IMR-90 (cell line): ENCODE measurements around the gene KCNJ8. TPM values are rescaled to one million over a fixed set of nuclear protein-coding genes. Genes with fewer than 3 reads are reported as not detected.

Source experiments
- ATAC-seq: fragments of 200-7000 bp; cut with Tn5 transposase; 2 replicates; pipeline ENCODE4 v1.9.1; 2020; ENCODE audit warnings: low read depth, mild to moderate bottlenecking, moderate library complexity
- BruUV-seq: library from RNA; stranded (reverse); fragments of 400-500 nt; replicated peaks from 2 replicates; lab custom pipeline; 2021; lab: Mats Ljungman, UMichigan
- CTCF ChIA-PET: fragments of 300-600 bp; formaldehyde crosslinking; extraction: SDS; loops from one replicate; lab custom pipeline; 2021; ENCODE audit warnings: antibody characterized with exemption; lab: Yijun Ruan, JAX
- POLR2A ChIA-PET: fragments of 300-600 bp; sonication (Branson Sonifier 250); formaldehyde crosslinking; loops from one replicate; lab custom pipeline; 2022; ENCODE audit warnings: antibody characterized with exemption; ENCODE audit not compliant: unreplicated experiment; lab: Charles Lee
- DNase-seq: peaks from one replicate; pipeline ENCODE4 v3.0.0; 2013
- H2AFZ ChIP-seq: replicated peaks from 2 replicates; pipeline ENCODE3; 2013; ENCODE audit warnings: low read length, mild to moderate bottlenecking; ENCODE audit not compliant: poor library complexity
- H2AK5ac ChIP-seq: 2 replicates; pipeline ENCODE4 v1.6.1; 2013; ENCODE audit warnings: low read depth, low read length, inconsistent platforms
- H2AK9ac ChIP-seq: replicated peaks from 2 replicates; pipeline ENCODE3; 2013; ENCODE audit warnings: mild to moderate bottlenecking, low read depth, low read length, moderate library complexity; ENCODE audit not compliant: poor library complexity
- H2BK120ac ChIP-seq: 2 replicates; pipeline ENCODE4 v1.6.1; 2013; ENCODE audit warnings: low read depth, low read length, inconsistent platforms
- H2BK15ac ChIP-seq: 3 replicates; pipeline ENCODE4 v1.6.1; 2013; ENCODE audit warnings: low read depth, low read length, inconsistent platforms
- H2BK20ac ChIP-seq: 2 replicates; pipeline ENCODE4 v1.6.1; 2013; ENCODE audit warnings: low read depth, mild to moderate bottlenecking, inconsistent platforms, low read length, moderate library complexity
- H2BK5ac ChIP-seq: 2 replicates; pipeline ENCODE4 v1.6.1; 2013; ENCODE audit warnings: mild to moderate bottlenecking, low read depth, low read length, inconsistent platforms; ENCODE audit not compliant: poor library complexity, severe bottlenecking
- H3K14ac ChIP-seq: replicated peaks from 2 replicates; pipeline ENCODE4 v1.6.1; 2013; ENCODE audit warnings: low read depth, low read length, inconsistent platforms
- H3K18ac ChIP-seq: 2 replicates; pipeline ENCODE4 v1.6.1; 2013; ENCODE audit warnings: low read depth, low read length, control low read depth
- H3K23ac ChIP-seq: 2 replicates; pipeline ENCODE4 v1.6.1; 2013; ENCODE audit warnings: low read depth, low read length, inconsistent platforms
- H3K27ac ChIP-seq: 2 replicates; pipeline ENCODE4 v1.5.1; 2013; ENCODE audit warnings: mild to moderate bottlenecking, control low read depth, low read length; ENCODE audit not compliant: insufficient read depth
- H3K27me3 ChIP-seq: 2 replicates; pipeline ENCODE4 v1.6.1; 2013; ENCODE audit warnings: low read length; ENCODE audit not compliant: control insufficient read depth, insufficient read depth
- H3K36me3 ChIP-seq: 2 replicates; pipeline ENCODE4 v1.6.1; 2013; ENCODE audit warnings: low read length, mixed read lengths; ENCODE audit not compliant: control insufficient read depth, insufficient read depth
- H3K4ac ChIP-seq: 2 replicates; pipeline ENCODE4 v1.6.1; 2013; ENCODE audit warnings: low read depth, low read length, inconsistent platforms
- H3K4me1 ChIP-seq: 2 replicates; pipeline ENCODE4 v1.6.1; 2013; ENCODE audit warnings: low read length, mixed read lengths; ENCODE audit not compliant: control insufficient read depth, insufficient read depth
- H3K4me2 ChIP-seq: 2 replicates; pipeline ENCODE4 v1.6.1; 2013; ENCODE audit warnings: low read depth, mild to moderate bottlenecking, control low read depth, low read length, moderate library complexity
- H3K4me3 ChIP-seq: 2 replicates; pipeline ENCODE4 v1.5.1; 2013; ENCODE audit warnings: low read depth, mild to moderate bottlenecking, control low read depth, low read length, moderate library complexity; ENCODE audit not compliant: insufficient read depth
- H3K56ac ChIP-seq: 2 replicates; pipeline ENCODE4 v1.6.1; 2013; ENCODE audit warnings: low read length, inconsistent platforms; ENCODE audit not compliant: insufficient read depth; ENCODE audit errors: extremely low read depth
- H3K79me1 ChIP-seq, 2 experiments: 2 replicates each; pipeline ENCODE4 v1.6.1; 2013; ENCODE audit warnings: low read length in 2 of 2, inconsistent platforms in 1 of 2, low read depth in 1 of 2
- H3K9ac ChIP-seq: 2 replicates; pipeline ENCODE4 v1.6.1; 2013; ENCODE audit warnings: low read depth, low read length, control low read depth
- H3K9me1 ChIP-seq: 2 replicates; pipeline ENCODE4 v1.6.1; 2013; ENCODE audit warnings: low read length, inconsistent platforms; ENCODE audit not compliant: insufficient read depth
- H3K9me3 ChIP-seq: 2 replicates; pipeline ENCODE4 v1.6.1; 2013; ENCODE audit warnings: low read length; ENCODE audit not compliant: control insufficient read depth, insufficient read depth
- H4K20me1 ChIP-seq: 2 replicates; pipeline ENCODE4 v1.6.1; 2013; ENCODE audit warnings: low read length, inconsistent platforms; ENCODE audit not compliant: insufficient read depth
- H4K5ac ChIP-seq: 2 replicates; pipeline ENCODE4 v1.6.1; 2013; ENCODE audit warnings: mild to moderate bottlenecking, low read depth, low read length, control low read depth
- H4K8ac ChIP-seq, 2 experiments: 2 replicates each; pipeline ENCODE4 v1.6.1; 2013; ENCODE audit warnings: low read depth in 2 of 2, low read length in 2 of 2, control low read depth in 1 of 2, inconsistent platforms in 1 of 2
- H4K91ac ChIP-seq: 2 replicates; pipeline ENCODE4 v1.6.1; 2013; ENCODE audit warnings: low read depth, low read length, inconsistent platforms; ENCODE audit not compliant: insufficient read depth
- CEBPB ChIP-seq: IDR thresholded peaks from 2 replicates; pipeline ENCODE4 v1.6.1; 2012; ENCODE audit warnings: low read depth, low read length, improper control_type of control experiment
- POLR2A ChIP-seq: IDR thresholded peaks from 2 replicates; pipeline ENCODE4 v1.6.1; 2012; ENCODE audit warnings: mild to moderate bottlenecking, low read depth, low read length
- WGBS, 2 experiments: methylation state at CpG; one replicate each; pipeline versions ENCODE4 v1.1.5 to v1.1.7; 2013; ENCODE audit warnings: missing lambda C conversion rate in 2 of 2; ENCODE audit not compliant: insufficient read length in 1 of 2; ENCODE audit errors: extremely low coverage in 2 of 2; 5-methylcytosine and 5-hydroxymethylcytosine counted together
- dilution Hi-C: fragments of 300-500 bp; cut with HindIII; formaldehyde crosslinking; loops from one replicate; pipeline ENCODE4 v1.14.3; 2018; ENCODE audit warnings: low sequenced_read_pairs; ENCODE audit not compliant: unreplicated experiment
- in situ Hi-C: fragments of 300-500 bp; cut with MboI; formaldehyde crosslinking; loops from 3 replicates; pipeline ENCODE4 v1.14.3; 2019; ENCODE audit warnings: low sequenced_read_pairs, inconsistent platforms, mixed read lengths
- intact Hi-C: fragments of 100-400 bp; cut with micrococcal nuclease; formaldehyde crosslinking; loops from 2 replicates; pipeline ENCODE4 v1.10.0; 2022
- polyA plus RNA-seq, 3 experiments: library from polyadenylated mRNA; depleted of rRNA; stranded (reverse); fragments of >200 nt; gene quantifications; 2 replicates each; pipeline ENCODE4 v1.2.3, GENCODE V29; 2012; ENCODE audit warnings: low replicate concordance in 1 of 3
- total RNA-seq: library from RNA; depleted of rRNA; stranded (reverse); fragments of >200 nt; gene quantifications from 2 replicates; pipeline ENCODE4 v1.2.3, GENCODE V29; 2012
- TF ChIP-seq, protein P1 (sequence below): conservative IDR thresholded peaks from 2 replicates; pipeline ENCODE4 v1.5.1; 2012; ENCODE audit warnings: mild to moderate bottlenecking, low read depth, low read length, improper control_type of control experiment

The KCNJ8 gene
- total and polyA plus RNA-seq, 2 of the 4 experiments (the other 2 are of a cell fraction), result 8.0 to 15.8 TPM

DNA sequence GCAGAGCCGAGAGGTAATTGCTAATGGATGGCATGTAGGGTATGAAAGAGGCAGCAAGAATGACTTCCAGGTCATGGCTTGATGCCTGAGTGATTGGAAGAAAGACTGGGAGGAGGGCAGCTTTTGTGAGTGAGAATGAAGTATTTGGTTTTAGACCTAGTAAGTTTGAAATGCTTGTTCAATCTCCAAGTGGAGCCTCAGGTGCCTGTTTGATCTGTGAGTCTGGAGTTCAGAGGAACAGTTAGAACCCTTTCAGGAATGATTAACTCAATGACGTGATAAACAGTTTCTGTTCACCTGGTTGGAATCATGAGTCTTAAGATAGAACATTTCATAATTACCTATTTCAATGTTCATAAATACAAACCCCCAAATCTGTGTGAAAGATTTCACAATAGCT lies 10.4 kb downstream of the KCNJ8 start:
- Histone ChIP-seq H3K36me3 (no peaks in the 10 kb centered on the region; the same call in 1 of the 2 replicates), H2BK120ac (no peak overlapping the region), H3K9ac (no peak overlapping the region), H2BK5ac (no peak overlapping the region), H3K4me2 (no peak overlapping the region), H3K14ac (no peak overlapping the region), H3K18ac (no peak overlapping the region), H3K9me3 (no peaks in the 10 kb centered on the region), H4K8ac (no peak overlapping the region), H3K4me1 (no peaks in the 10 kb centered on the region), H4K20me1 (no peaks in the 10 kb centered on the region), H4K5ac (no peak overlapping the region), H2BK20ac (no peak overlapping the region), H3K4ac (no peak overlapping the region), H3K27ac (no peak overlapping the region), H2AK9ac (no peak overlapping the region), H3K27me3 (no peaks in the 10 kb centered on the region), H3K56ac (no peak overlapping the region), H3K9me1 (no peaks in the 10 kb centered on the region), H3K4me3 (no peak overlapping the region), H3K23ac (no peak overlapping the region), H2AFZ (no peak overlapping the region), H4K91ac (no peak overlapping the region), H3K79me1 (no peaks in the 10 kb centered on the region), H2AK5ac (no peak overlapping the region), H2BK15ac (no peak overlapping the region)
- dilution Hi-C loops (no loop called here), intact Hi-C loops (no loop called here), in situ Hi-C loops (no loop called here)
- CTCF ChIA-PET, result interaction anchor here (1.1 kb wide), 1 partner anchor 9 kb away, joined by 4 read pairs; no protein-coding TSS in a partner anchor
- POLR2A ChIA-PET, result no interaction called here
- DNase-seq (no peak), ATAC-seq (no peak)
- WGBS, 2 experiments, result 75% methylated on average over 1 of the region's 2 CpGs; no CpG with 5 or more reads in 1 of the 2 experiments
- no peak for TF ChIP-seq POLR2A
- TF ChIP-seq CEBPB, result 0 out of 2 replicates have a peak, but pooled peaks have one; percentile 41
- TF ChIP-seq, protein P1, sequence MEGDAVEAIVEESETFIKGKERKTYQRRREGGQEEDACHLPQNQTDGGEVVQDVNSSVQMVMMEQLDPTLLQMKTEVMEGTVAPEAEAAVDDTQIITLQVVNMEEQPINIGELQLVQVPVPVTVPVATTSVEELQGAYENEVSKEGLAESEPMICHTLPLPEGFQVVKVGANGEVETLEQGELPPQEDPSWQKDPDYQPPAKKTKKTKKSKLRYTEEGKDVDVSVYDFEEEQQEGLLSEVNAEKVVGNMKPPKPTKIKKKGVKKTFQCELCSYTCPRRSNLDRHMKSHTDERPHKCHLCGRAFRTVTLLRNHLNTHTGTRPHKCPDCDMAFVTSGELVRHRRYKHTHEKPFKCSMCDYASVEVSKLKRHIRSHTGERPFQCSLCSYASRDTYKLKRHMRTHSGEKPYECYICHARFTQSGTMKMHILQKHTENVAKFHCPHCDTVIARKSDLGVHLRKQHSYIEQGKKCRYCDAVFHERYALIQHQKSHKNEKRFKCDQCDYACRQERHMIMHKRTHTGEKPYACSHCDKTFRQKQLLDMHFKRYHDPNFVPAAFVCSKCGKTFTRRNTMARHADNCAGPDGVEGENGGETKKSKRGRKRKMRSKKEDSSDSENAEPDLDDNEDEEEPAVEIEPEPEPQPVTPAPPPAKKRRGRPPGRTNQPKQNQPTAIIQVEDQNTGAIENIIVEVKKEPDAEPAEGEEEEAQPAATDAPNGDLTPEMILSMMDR, result no peak
- no TSS peak for BruUV-seq
